Ishikawa (cell line): ENCODE data around the gene GIMAP8.

ENCODE experiments used
- CEBPB ChIP-seq: IDR thresholded peaks from 2 replicates; pipeline ENCODE4 v1.6.1; 2012
- CREB1 ChIP-seq: IDR thresholded peaks from 2 replicates; pipeline ENCODE4 v1.6.1; 2012; ENCODE audit warnings: low read depth
- EGR1 ChIP-seq: IDR thresholded peaks from 2 replicates; pipeline ENCODE4 v1.6.1; 2012
- EP300 ChIP-seq: IDR thresholded peaks from 2 replicates; pipeline ENCODE4 v1.6.1; 2012; ENCODE audit warnings: borderline replicate concordance
- FOXM1 ChIP-seq: IDR thresholded peaks from 2 replicates; pipeline ENCODE4 v1.6.1; 2012; ENCODE audit warnings: low read depth, borderline replicate concordance
- MAX ChIP-seq: IDR thresholded peaks from 2 replicates; pipeline ENCODE4 v1.6.1; 2012
- NFIC ChIP-seq: IDR thresholded peaks from 2 replicates; pipeline ENCODE4 v1.6.1; 2012
- RAD21 ChIP-seq: IDR thresholded peaks from 2 replicates; pipeline ENCODE4 v1.6.1; 2012; ENCODE audit warnings: low read depth
- REST ChIP-seq: IDR thresholded peaks from 2 replicates; pipeline ENCODE4 v1.6.1; 2012; ENCODE audit warnings: low read depth, mild to moderate bottlenecking
- TAF1 ChIP-seq: IDR thresholded peaks from 2 replicates; pipeline ENCODE4 v1.6.1; 2012; ENCODE audit warnings: low read depth, mild to moderate bottlenecking
- TCF12 ChIP-seq: IDR thresholded peaks from 2 replicates; pipeline ENCODE4 v1.6.1; 2012; ENCODE audit warnings: low read depth
- TEAD4 ChIP-seq: IDR thresholded peaks from 2 replicates; pipeline ENCODE4 v1.6.1; 2012
- USF1 ChIP-seq: IDR thresholded peaks from 2 replicates; pipeline ENCODE4 v1.6.1; 2012
- YY1 ChIP-seq: IDR thresholded peaks from 2 replicates; pipeline ENCODE4 v1.6.1; 2012; ENCODE audit warnings: low read depth
- ZBTB7A ChIP-seq: IDR thresholded peaks from 2 replicates; pipeline ENCODE4 v1.6.1; 2012; ENCODE audit warnings: low read depth

GIMAP8 gene

GRCh38 chr7:150450491-150451001 lies at the start of gene GIMAP8:
TSS of gene GIMAP8 (plus strand) at chr7:150450630. CDS start at chr7:150466699, 16,069 bp downstream.
- no peak for TF ChIP-seq TEAD4
- TF ChIP-seq CREB1 = no peak
- no peak for TF ChIP-seq TAF1
- no peak for TF ChIP-seq TCF12
- no peak for TF ChIP-seq ZBTB7A
- no peak for TF ChIP-seq EGR1
- no peak for TF ChIP-seq USF1
- no peak for TF ChIP-seq REST
- no peak for TF ChIP-seq NFIC
- no peak for TF ChIP-seq RAD21
- no peak for TF ChIP-seq MAX

GRCh38 chr7:150400788-150401423 lies 49.5 kb upstream of the GIMAP8 start:
- no peak for TF ChIP-seq USF1
- TF ChIP-seq NFIC = no peak
- no peak for TF ChIP-seq FOXM1

- TF ChIP-seq TEAD4 = no peak
- TF ChIP-seq CREB1 = no peak
- no peak for TF ChIP-seq NFIC
- no peak for TF ChIP-seq REST
- no peak for TF ChIP-seq ZBTB7A
- no peak for TF ChIP-seq YY1
- TF ChIP-seq EP300 = no peak
- no peak for TF ChIP-seq MAX
Observed at GRCh38 chr7:150401424-150401790, 49.0 kb upstream of the GIMAP8 start.

- no peak for TF ChIP-seq USF1
- no peak for TF ChIP-seq CEBPB
- TF ChIP-seq EGR1 = no peak
- no peak for TF ChIP-seq EP300
Observed at GRCh38 chr7:150401861-150402631, 48.4 kb upstream of the GIMAP8 start.

GRCh38 chr7:150402671-150403321 lies 47.6 kb upstream of the GIMAP8 start:
- no peak for TF ChIP-seq TEAD4
- TF ChIP-seq CEBPB = no peak
- no peak for TF ChIP-seq CREB1
- TF ChIP-seq FOXM1 = no peak
- TF ChIP-seq EP300 = no peak
- TF ChIP-seq YY1 = no peak
- no peak for TF ChIP-seq TAF1
- TF ChIP-seq ZBTB7A = no peak
- no peak for TF ChIP-seq NFIC
- no peak for TF ChIP-seq USF1
- TF ChIP-seq REST = no peak
- no peak for TF ChIP-seq TCF12
- TF ChIP-seq EGR1 = no peak
- no peak for TF ChIP-seq MAX
- TF ChIP-seq RAD21 = no peak
